Ovary (tissue), 9 donors: ENCODE data around the gene AGAP5. TPM values are rescaled to one million over a fixed set of nuclear protein-coding genes. Genes with fewer than 3 reads are reported as not detected.

ENCODE experiments used
- DNase-seq, 5 donors: peaks; one replicate each; pipeline ENCODE4 v3.0.0-alpha.2; 2019 to 2020
- H3K27ac ChIP-seq, 2 donors: fragments of 200-600 bp; one replicate each; pipeline versions ENCODE4 v1.5.1 to v1.8.0; 2019 to 2022
- H3K27me3 ChIP-seq: fragments of 200-600 bp; one replicate; pipeline ENCODE4 v1.8.0; 2022
- H3K36me3 ChIP-seq: fragments of 200-600 bp; sonication (generic); one replicate; pipeline ENCODE4 v1.5.1; 2019
- H3K4me1 ChIP-seq: one replicate; pipeline ENCODE4 v1.8.1; 2013; ENCODE audit warnings: mild to moderate bottlenecking, moderate library complexity; ENCODE audit not compliant: insufficient read depth
- H3K4me3 ChIP-seq: fragments of 200-600 bp; sonication (generic); one replicate; pipeline ENCODE4 v1.5.1; 2017
- H3K9me3 ChIP-seq, 2 donors: fragments of 200-600 bp in 1 of 2; sonication (generic) in 1 of 2; one replicate each; pipeline versions ENCODE4 v1.5.1 to v1.8.1; 2013 to 2019; ENCODE audit warnings: mild to moderate bottlenecking in 1 of 2, moderate library complexity in 1 of 2
- EP300 ChIP-seq: sonication (generic); formaldehyde crosslinking; IDR thresholded peaks from one replicate; pipeline ENCODE4 v1.6.1; 2017; ENCODE audit warnings: antibody characterized with exemption
- POLR2A ChIP-seq: fragments of 450-650 bp; IDR thresholded peaks from one replicate; pipeline ENCODE4 v1.6.1; 2017; ENCODE audit warnings: antibody characterized with exemption, mild to moderate bottlenecking, moderate library complexity
- WGBS, 3 donors: extraction: QIAGEN DNeasy Blood & Tissue Kit in 1 of 3; methylation state at CpG; one replicate each; pipeline versions ENCODE4 v1.1.5 to v1.1.7; 2013 to 2017; 5-methylcytosine and 5-hydroxymethylcytosine counted together
- intact Hi-C, 4 donors: fragments of 100-400 bp; cut with DNase I; formaldehyde crosslinking; loops; one replicate each; pipeline versions ENCODE4 v1.11.0 to v1.15.1; 2022 to 2023
- polyA plus RNA-seq, 2 donors: library from polyadenylated mRNA; stranded (reverse); fragments of 200-250 nt in 1 of 2; fragments of 350-450 nt in 1 of 2; fragmentation: Illumina TruSeq in 1 of 2; extraction: RNeasy Lipid Tissue Mini Kit (QIAGEN cat#74804) in 1 of 2; gene quantifications; one replicate each; pipeline ENCODE4 v1.2.3, GENCODE V29; 2013 to 2014
- total RNA-seq, 7 donors: library from RNA; depleted of rRNA in 2 of 7; stranded (reverse); fragments of >200 nt in 2 of 7; fragmentation: NEBNext Ultra II Directional in 3 of 7; extraction: Animal tissue kit (Norgen Biotek cat#: 25700) in 3 of 7; gene quantifications; one replicate each; pipeline versions ENCODE4 v1.1.0 to v1.2.4, GENCODE V29; 2016 to 2023
- TF ChIP-seq, protein P1 (sequence below), 3 donors: fragments of 450-650 bp in 2 of 3; fragments of 200-600 bp in 1 of 3; IDR thresholded peaks; one replicate each; pipeline versions ENCODE4 v1.5.1 to v1.8.0; 2016 to 2022; ENCODE audit warnings: antibody characterized with exemption in 3 of 3, mild to moderate bottlenecking in 1 of 3
- donor health status: DM: no; HTN: no; CAD: no; lungs with moderate emphysema.
- donor health status: DM: no; HTN: no; CAD: no.
- donor health status: Bipolar disorder and iron deficiency.
- donor health status: DM: yes; HTN: yes; CAD: no.
- donor health status: DM: no; HTN: no; CAD: no.
- donor health status: DM: yes; HTN: yes; CAD: no.

Gene AGAP5
- total and polyA plus RNA-seq, 9 donors, result 2.0 to 11.1 (median 6.6) TPM

DNA sequence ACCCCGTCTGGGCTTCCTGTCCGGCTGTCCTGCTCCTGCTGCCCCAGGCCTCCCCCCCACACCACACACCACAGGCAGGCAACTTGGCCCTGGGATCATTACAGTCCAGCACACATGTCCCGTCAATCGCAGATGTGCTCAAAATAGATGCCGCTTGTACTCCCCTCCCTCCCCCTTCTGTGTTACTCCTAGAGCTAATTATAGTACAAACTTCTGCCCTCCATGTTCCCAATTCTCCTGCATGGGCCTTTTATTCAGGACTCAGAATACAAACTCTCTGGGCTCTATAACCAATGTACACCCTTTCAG, 42.0 kb downstream of the AGAP5 start, which contains the start of gene SYNPO2L:
Gene SYNPO2L (minus strand): TSS at position 40 of the 309 bp plus-strand sequence. CDS start 107 bp downstream, outside the sequence.
- Histone ChIP-seq H3K27me3 (no peaks in the 10 kb centered on the region), H3K27ac (no peak within 1 kb of the TSS), H3K4me1 (no peaks in the 10 kb centered on the region), H3K9me3 (no peaks in the 10 kb centered on the region), H3K36me3 (no peaks in the 10 kb centered on the region), H3K4me3 (no peak within 1 kb of the TSS)
- DNase-seq, result no peak
- intact Hi-C loops, result no loop called here
- WGBS, 3 donors, result 44 to 66% (median 58%) methylated on average over 5 of the region's 5 CpGs
- TF ChIP-seq EP300, result no peak
- no peak for TF ChIP-seq POLR2A

DNA sequence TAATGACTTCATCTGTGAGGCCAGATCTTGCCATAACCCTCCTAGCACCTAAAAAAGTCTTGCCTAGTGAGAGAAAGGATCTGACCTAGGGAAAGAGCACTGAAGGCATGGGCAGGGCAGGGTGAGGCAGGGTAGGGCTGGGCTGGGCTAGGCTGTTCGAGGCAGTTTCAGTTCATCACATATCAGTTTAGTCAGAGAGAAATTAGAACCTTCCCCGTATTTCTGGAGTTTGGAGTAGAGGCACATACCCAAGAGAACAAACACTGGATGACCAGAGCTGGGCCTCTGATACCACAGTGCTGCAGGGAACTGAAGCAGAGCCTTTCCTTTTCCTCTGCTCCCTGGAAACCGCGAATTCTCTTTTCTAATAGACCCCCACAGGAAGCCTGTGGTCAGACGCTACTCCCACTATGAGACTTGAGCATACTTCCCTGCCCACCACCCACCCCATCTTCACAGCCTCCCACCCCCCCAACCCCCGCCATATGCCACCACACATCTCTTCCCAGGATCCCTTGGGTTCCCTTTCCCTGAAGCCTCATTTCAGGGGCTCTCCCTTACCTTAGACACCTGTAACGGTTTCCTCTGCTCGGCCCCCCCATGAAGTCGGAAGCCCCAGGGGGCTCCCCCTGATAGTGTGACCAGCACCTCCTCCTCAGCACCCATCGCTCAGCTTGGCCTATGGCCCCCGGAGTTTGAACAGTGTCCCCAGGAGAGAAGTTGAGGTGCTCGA, 42.5 kb downstream of the AGAP5 start:
- no peak for DNase-seq
- intact Hi-C loops, result no loop called here
- TF ChIP-seq, protein P1, sequence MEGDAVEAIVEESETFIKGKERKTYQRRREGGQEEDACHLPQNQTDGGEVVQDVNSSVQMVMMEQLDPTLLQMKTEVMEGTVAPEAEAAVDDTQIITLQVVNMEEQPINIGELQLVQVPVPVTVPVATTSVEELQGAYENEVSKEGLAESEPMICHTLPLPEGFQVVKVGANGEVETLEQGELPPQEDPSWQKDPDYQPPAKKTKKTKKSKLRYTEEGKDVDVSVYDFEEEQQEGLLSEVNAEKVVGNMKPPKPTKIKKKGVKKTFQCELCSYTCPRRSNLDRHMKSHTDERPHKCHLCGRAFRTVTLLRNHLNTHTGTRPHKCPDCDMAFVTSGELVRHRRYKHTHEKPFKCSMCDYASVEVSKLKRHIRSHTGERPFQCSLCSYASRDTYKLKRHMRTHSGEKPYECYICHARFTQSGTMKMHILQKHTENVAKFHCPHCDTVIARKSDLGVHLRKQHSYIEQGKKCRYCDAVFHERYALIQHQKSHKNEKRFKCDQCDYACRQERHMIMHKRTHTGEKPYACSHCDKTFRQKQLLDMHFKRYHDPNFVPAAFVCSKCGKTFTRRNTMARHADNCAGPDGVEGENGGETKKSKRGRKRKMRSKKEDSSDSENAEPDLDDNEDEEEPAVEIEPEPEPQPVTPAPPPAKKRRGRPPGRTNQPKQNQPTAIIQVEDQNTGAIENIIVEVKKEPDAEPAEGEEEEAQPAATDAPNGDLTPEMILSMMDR (IDR thresholded peaks at IDR 0.05), result no peak
- TF ChIP-seq POLR2A, result no peak
- no peak for TF ChIP-seq EP300
- no peaks in the 10 kb centered on the region for H3K36me3 ChIP-seq
- H3K4me3 ChIP-seq, result no peak overlapping the region
- H3K9me3 ChIP-seq, result no peaks in the 10 kb centered on the region
- 80 to 86% (median 85%) methylated on average over 12 of the region's 12 CpGs for WGBS, 3 donors
- no peak overlapping the region for H3K27ac ChIP-seq
- H3K27me3 ChIP-seq, result no peaks in the 10 kb centered on the region
- H3K4me1 ChIP-seq, result no peaks in the 10 kb centered on the region

DNA sequence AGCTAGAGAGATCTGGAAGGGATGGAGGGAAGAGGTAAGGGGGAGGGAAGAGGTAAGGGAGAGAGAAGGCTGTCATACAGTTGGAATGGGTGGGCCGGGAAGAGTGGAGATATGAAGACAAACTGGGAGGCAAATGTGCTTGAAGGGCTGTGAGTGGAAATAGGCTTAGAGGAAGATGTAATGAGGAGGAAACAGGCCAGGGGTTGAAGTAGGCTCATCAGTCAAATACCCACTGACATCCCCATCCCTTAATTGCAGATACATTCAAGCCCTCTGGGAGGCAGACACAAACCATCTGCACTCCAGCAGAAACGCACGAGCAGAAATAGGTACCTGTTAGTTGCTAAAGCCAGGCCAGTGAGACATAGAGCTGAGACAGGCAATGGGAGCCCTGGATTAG, 44.2 kb downstream of the AGAP5 start:
- DNase-seq, result no peak
- Histone ChIP-seq H3K36me3 (no peaks in the 10 kb centered on the region), H3K27ac (no peak overlapping the region), H3K4me3 (no peak overlapping the region), H3K4me1 (no peaks in the 10 kb centered on the region), H3K9me3 (no peaks in the 10 kb centered on the region), H3K27me3 (no peaks in the 10 kb centered on the region)
- WGBS, 3 donors, result 60 to 67% (median 65%) methylated on average over 3 of the region's 3 CpGs
- intact Hi-C loops, result no loop called here
- TF ChIP-seq EP300 (no peak), POLR2A (no peak)
- TF ChIP-seq, protein P1 (IDR thresholded peaks at IDR 0.05), result no peak

DNA sequence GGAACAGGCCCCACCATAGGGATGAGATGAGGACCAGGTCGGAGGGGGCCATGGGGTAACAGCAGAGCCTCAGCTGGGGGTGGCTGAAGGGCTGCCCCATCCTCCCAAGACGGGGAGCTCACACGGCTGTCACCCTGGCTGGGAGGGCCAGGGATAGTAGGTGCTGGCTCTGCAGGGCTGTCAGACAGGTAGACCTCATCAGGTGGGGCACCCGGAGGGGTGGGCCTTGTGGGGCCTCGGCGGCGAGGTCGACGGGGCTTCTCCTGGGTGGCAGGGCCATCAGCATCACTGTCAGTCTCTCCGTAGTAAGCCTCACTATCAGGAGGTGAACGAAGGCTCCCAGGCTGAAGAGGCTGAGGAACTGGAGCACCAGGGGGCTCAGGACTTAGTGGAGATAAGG, 44.7 kb downstream of the AGAP5 start:
- H3K27ac ChIP-seq, result no peak overlapping the region
- H3K36me3 ChIP-seq, result no peaks in the 10 kb centered on the region
- H3K9me3 ChIP-seq, result no peaks in the 10 kb centered on the region
- WGBS, 3 donors, result 79 to 86% (median 81%) methylated on average over 11 of the region's 11 CpGs
- intact Hi-C loops, result no loop called here
- TF ChIP-seq POLR2A, result no peak
- no peak for TF ChIP-seq EP300
- TF ChIP-seq, protein P1 (IDR thresholded peaks at IDR 0.05), result no peak
- H3K4me3 ChIP-seq, result no peak overlapping the region
- no peak for DNase-seq
- H3K4me1 ChIP-seq, result no peaks in the 10 kb centered on the region
- no peaks in the 10 kb centered on the region for H3K27me3 ChIP-seq

DNA sequence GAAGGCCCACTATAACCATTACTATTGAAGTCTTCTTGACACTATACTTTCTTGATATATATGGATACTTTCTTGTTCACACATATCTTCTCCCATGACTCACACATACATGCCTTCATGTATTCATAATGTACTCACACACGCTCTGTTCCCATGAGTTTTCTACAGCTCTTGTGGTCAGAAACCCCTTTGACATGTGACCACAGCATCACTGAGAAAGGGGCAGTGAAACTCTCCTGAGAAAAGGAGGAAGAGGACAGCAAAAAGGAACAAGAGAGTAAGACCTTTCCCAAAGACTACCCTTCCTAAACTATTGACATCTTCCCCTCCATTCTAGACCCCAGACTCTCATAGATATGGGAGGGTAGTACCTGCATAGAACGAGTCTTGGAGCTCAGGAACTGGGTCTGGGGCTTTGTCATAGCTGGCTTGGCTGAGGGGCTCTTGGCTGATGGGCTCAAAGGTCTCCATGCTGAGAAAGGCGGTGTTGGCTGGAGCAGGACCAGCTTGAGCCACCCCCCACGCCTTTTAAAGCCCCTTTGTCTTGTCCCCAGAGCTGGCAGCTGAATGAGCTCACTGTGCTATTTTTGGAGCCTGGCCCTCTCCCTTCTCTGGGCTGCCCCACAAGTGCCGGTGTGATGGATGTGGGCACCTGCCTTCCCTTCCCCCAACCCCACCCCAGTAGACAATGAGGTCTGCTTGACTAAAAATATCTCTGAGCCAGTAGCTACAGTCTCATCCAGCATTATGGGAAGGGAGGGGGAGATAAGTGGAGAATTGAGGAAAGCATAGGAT, 47.2 kb downstream of the AGAP5 start:
- no peaks in the 10 kb centered on the region for H3K4me1 ChIP-seq
- TF ChIP-seq POLR2A (no peak), EP300 (no peak)
- TF ChIP-seq, protein P1 (IDR thresholded peaks at IDR 0.05), result no peak
- no peaks in the 10 kb centered on the region for H3K9me3 ChIP-seq
- H3K4me3 ChIP-seq, result no peak overlapping the region
- no peaks in the 10 kb centered on the region for H3K27me3 ChIP-seq
- intact Hi-C loops, result no loop called here
- no peak for DNase-seq
- WGBS, 3 donors, result 83 to 87% (median 86%) methylated on average over 5 of the region's 5 CpGs
- no peak overlapping the region for H3K27ac ChIP-seq
- no peaks in the 10 kb centered on the region for H3K36me3 ChIP-seq
